Activated naive CD8-positive, alpha-beta T cell treated with anti-CD3 and anti-CD28 coated beads for 36 hours (primary cell): ENCODE results near the gene CADM1. TPM values are rescaled to one million over a fixed set of nuclear protein-coding genes. Genes with fewer than 3 reads are reported as not detected.
"Not testable (repeated sequence)": the region's sequence is repeated elsewhere in the genome, so short reads cannot be mapped to it uniquely, and the experiment has no call there.

ENCODE experiments used
- DNase-seq: peaks from one replicate; pipeline ENCODE4 v3.0.0; 2021
- H3K27ac Mint-ChIP-seq: one replicate; pipeline ENCODE4 v1.8.0; 2022; ENCODE audit warnings: mild to moderate bottlenecking, moderate library complexity, mixed read lengths
- H3K27me3 Mint-ChIP-seq: one replicate; pipeline ENCODE4 v1.8.0; 2022; ENCODE audit warnings: mild to moderate bottlenecking, mixed read lengths
- H3K36me3 Mint-ChIP-seq: one replicate; pipeline ENCODE4 v1.8.0; 2021; ENCODE audit warnings: mild to moderate bottlenecking, mixed read lengths
- H3K4me1 Mint-ChIP-seq: one replicate; pipeline ENCODE4 v1.8.0; 2021; ENCODE audit warnings: mixed read lengths
- H3K4me3 Mint-ChIP-seq: one replicate; pipeline ENCODE4 v1.8.0; 2022; ENCODE audit warnings: mild to moderate bottlenecking, moderate library complexity, mixed read lengths
- H3K9me3 Mint-ChIP-seq: one replicate; pipeline ENCODE4 v1.8.0; 2022; ENCODE audit warnings: mixed read lengths
- total RNA-seq, 2 experiments: library from RNA; stranded (reverse); gene quantifications; one replicate each; pipeline ENCODE4 v1.2.3, GENCODE V29; 2021

CADM1 gene
- total RNA-seq, 2 experiments from 2014 or later = not detected

DNA sequence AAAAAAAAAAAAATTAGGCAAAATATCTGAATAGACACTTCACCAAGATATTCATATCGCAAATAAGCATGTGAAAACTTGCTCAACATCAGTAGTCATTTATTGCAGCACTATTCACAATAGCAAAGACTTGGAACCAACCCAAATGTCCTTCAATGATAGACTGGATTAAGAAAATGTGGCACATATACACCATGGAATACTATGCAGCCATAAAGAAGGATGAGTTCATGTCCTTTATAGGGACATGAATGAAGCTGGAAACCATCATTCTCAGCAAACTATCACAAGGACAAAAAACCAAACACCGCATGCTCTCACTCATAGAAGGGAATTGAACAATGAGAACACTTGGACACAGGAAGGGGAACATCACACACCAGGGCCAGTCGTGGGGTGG lies 29.9 kb downstream of the CADM1 start:
- not testable (repeated sequence) for H3K4me1 Mint-ChIP-seq, H3K36me3 Mint-ChIP-seq, H3K27me3 Mint-ChIP-seq, DNase-seq, H3K27ac Mint-ChIP-seq, H3K9me3 Mint-ChIP-seq, H3K4me3 Mint-ChIP-seq

GRCh38 chr11:115473167-115473566 lies 31.0 kb downstream of the CADM1 start:
- H3K4me1 Mint-ChIP-seq = no peaks in the 10 kb centered on the region
- no peaks in the 10 kb centered on the region for H3K36me3 Mint-ChIP-seq
- H3K27ac Mint-ChIP-seq = no peak overlapping the region
- H3K9me3 Mint-ChIP-seq = peaks cover 2% of the 10 kb centered on the region
- no peak overlapping the region for H3K4me3 Mint-ChIP-seq
- DNase-seq = no peak
- H3K27me3 Mint-ChIP-seq = peaks cover 7% of the 10 kb centered on the region

- Mint-ChIP-seq H3K9me3 (peaks cover 2% of the 10 kb centered on the region), H3K36me3 (no peaks in the 10 kb centered on the region), H3K27ac (no peak overlapping the region), H3K27me3 (peaks cover 7% of the 10 kb centered on the region), H3K4me3 (no peak overlapping the region), H3K4me1 (no peaks in the 10 kb centered on the region)
- DNase-seq = no peak
These were observed 32.8 kb downstream of the CADM1 start for GRCh38 chr11:115471367-115471766.

DNA sequence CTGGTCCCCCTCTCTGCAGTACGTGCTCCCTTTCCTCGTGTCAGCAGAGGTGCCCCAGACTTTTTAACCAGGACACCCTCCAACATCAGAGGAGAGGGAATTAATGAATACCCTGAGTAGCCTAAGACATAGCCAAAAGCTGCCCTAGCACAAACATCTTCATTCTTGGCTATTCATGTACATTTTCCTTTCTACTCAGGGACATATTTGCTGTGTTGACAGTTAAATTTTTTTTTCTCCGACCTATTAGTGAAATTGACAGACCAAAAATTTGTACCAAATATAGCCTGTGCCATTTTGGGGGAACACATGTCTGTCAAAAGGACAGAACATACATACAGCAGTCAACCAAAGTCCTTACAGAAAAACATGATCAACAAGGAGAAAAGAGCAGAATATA lies 33.3 kb downstream of the CADM1 start:
- no peak overlapping the region for H3K4me3 Mint-ChIP-seq
- H3K27me3 Mint-ChIP-seq = peaks cover 7% of the 10 kb centered on the region
- H3K9me3 Mint-ChIP-seq = peaks cover 2% of the 10 kb centered on the region
- H3K36me3 Mint-ChIP-seq = no peaks in the 10 kb centered on the region
- no peak for DNase-seq
- no peak overlapping the region for H3K27ac Mint-ChIP-seq
- no peaks in the 10 kb centered on the region for H3K4me1 Mint-ChIP-seq

DNA sequence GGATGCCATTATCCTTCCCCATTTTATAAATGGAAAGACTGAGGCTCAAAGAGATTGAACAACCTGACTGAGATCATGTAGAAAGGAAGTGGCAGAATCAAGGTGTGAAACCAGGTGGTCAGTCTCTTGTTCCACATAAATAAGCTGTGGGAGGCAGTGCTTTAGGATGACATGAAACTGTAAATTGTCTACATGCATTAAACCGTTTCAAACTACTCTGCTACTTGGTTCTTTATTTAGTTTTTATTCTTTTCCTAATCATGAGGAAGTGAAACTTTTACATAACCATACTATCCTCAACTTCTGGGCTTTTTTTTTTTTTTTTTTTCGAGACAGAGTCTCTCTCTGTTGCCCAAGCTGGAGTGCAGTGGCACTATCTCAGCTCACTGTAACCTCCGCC lies 34.9 kb downstream of the CADM1 start:
- peaks cover 7% of the 10 kb centered on the region for H3K27me3 Mint-ChIP-seq
- no peak overlapping the region for H3K27ac Mint-ChIP-seq
- no peak for DNase-seq
- H3K4me3 Mint-ChIP-seq = no peak overlapping the region
- H3K9me3 Mint-ChIP-seq = peaks cover 2% of the 10 kb centered on the region
- H3K36me3 Mint-ChIP-seq = no peaks in the 10 kb centered on the region
- no peaks in the 10 kb centered on the region for H3K4me1 Mint-ChIP-seq

- DNase-seq = no peak
- Mint-ChIP-seq H3K4me1 (no peaks in the 10 kb centered on the region), H3K36me3 (no peaks in the 10 kb centered on the region), H3K4me3 (no peak overlapping the region), H3K27ac (no peak overlapping the region), H3K27me3 (peaks cover 2% of the 10 kb centered on the region), H3K9me3 (no peaks in the 10 kb centered on the region)
These were observed 38.1 kb downstream of the CADM1 start for GRCh38 chr11:115466122-115466521.

GRCh38 chr11:115464269-115464668 lies 39.9 kb downstream of the CADM1 start:
- Mint-ChIP-seq H3K27ac (no peak overlapping the region), H3K9me3 (no peaks in the 10 kb centered on the region), H3K36me3 (no peaks in the 10 kb centered on the region), H3K27me3 (no peaks in the 10 kb centered on the region), H3K4me1 (no peaks in the 10 kb centered on the region), H3K4me3 (no peak overlapping the region)
- no peak for DNase-seq

DNA sequence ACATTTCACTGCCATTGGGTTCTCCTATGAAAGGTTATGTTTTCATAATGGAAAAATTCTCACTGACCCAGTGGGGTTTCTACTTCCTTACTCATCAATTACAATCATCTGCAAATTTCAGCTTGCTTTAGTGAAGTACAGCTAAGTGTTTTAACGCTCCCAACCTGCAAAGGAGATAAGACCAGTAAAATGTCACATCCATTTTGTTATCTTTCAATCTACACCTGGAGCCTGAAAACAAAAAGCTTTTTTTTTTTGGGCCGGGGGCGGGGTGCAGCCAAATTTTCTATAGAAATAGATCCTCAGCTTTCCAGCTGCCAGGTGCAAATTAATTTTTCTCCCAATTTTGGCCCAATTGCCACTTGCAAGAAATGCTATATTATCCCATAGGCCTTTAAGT lies 40.6 kb downstream of the CADM1 start:
- H3K4me3 Mint-ChIP-seq = no peak overlapping the region
- no peaks in the 10 kb centered on the region for H3K4me1 Mint-ChIP-seq
- H3K36me3 Mint-ChIP-seq = no peaks in the 10 kb centered on the region
- no peaks in the 10 kb centered on the region for H3K9me3 Mint-ChIP-seq
- H3K27ac Mint-ChIP-seq = no peak overlapping the region
- DNase-seq = no peak
- no peaks in the 10 kb centered on the region for H3K27me3 Mint-ChIP-seq

DNA sequence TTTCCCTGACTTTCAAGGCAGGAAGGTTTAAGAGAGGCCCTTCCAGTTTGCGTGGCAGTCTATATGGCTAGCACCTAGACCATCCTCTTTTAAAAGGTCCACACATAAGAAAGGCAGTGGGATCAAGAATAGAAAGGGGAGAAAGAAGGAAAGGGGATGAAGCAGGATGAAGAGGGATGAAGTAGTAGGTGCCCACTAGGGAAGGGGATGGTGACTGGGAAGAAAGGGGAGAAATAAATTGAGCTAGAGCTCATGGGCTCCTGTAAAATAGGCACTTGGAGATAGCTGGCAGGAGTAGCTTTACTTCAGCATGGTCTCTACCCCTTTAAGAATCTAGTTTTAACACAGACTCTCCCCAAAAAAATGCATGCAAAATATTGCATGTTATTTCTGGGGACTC lies 41.5 kb downstream of the CADM1 start:
- no peak for DNase-seq
- H3K9me3 Mint-ChIP-seq = no peaks in the 10 kb centered on the region
- H3K27me3 Mint-ChIP-seq = no peaks in the 10 kb centered on the region
- no peaks in the 10 kb centered on the region for H3K36me3 Mint-ChIP-seq
- no peaks in the 10 kb centered on the region for H3K4me1 Mint-ChIP-seq
- no peak overlapping the region for H3K27ac Mint-ChIP-seq
- H3K4me3 Mint-ChIP-seq = no peak overlapping the region

- Mint-ChIP-seq H3K36me3 (no peaks in the 10 kb centered on the region), H3K4me3 (no peak overlapping the region), H3K27me3 (no peaks in the 10 kb centered on the region), H3K9me3 (no peaks in the 10 kb centered on the region), H3K27ac (no peak overlapping the region), H3K4me1 (no peaks in the 10 kb centered on the region)
- DNase-seq = no peak
These were observed 42.1 kb downstream of the CADM1 start for GRCh38 chr11:115462004-115462541.

- H3K27me3 Mint-ChIP-seq = peaks cover 7% of the 10 kb centered on the region
- DNase-seq = no peak
- H3K4me1 Mint-ChIP-seq = no peaks in the 10 kb centered on the region
- no peaks in the 10 kb centered on the region for H3K9me3 Mint-ChIP-seq
- no peak overlapping the region for H3K27ac Mint-ChIP-seq
- H3K4me3 Mint-ChIP-seq = no peak overlapping the region
- H3K36me3 Mint-ChIP-seq = no peaks in the 10 kb centered on the region
These were observed 43.7 kb downstream of the CADM1 start for GRCh38 chr11:115460512-115460911.

- no peak for DNase-seq
- H3K4me1 Mint-ChIP-seq = no peaks in the 10 kb centered on the region
- H3K27ac Mint-ChIP-seq = no peak overlapping the region
- no peaks in the 10 kb centered on the region for H3K9me3 Mint-ChIP-seq
- peaks cover 7% of the 10 kb centered on the region for H3K27me3 Mint-ChIP-seq
- no peak overlapping the region for H3K4me3 Mint-ChIP-seq
- no peaks in the 10 kb centered on the region for H3K36me3 Mint-ChIP-seq
These were observed 44.7 kb downstream of the CADM1 start for GRCh38 chr11:115459563-115459962.

- no peaks in the 10 kb centered on the region for H3K9me3 Mint-ChIP-seq
- H3K27ac Mint-ChIP-seq = no peak overlapping the region
- no peaks in the 10 kb centered on the region for H3K4me1 Mint-ChIP-seq
- H3K4me3 Mint-ChIP-seq = no peak overlapping the region
- no peak for DNase-seq
- peaks cover 7% of the 10 kb centered on the region for H3K27me3 Mint-ChIP-seq
- H3K36me3 Mint-ChIP-seq = no peaks in the 10 kb centered on the region
These were observed 45.3 kb downstream of the CADM1 start for GRCh38 chr11:115458877-115459276.

DNA sequence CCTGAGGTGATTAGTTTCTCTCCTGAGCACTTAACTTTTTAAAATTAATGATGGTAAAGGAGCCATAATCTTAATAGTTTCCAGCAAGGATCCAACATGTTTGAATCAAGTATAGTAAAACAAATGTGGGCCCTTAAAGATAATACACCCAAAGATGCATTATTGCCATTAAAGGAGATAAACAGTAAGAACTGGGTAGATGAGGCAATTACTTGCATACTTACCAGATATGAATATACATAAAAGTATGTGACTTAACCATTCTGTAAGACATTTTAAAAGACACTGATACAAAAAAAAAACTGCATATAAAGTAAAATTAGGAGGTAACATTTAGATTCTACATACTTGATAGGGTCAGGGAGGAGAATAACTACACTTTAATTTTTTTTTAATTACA lies 48.2 kb downstream of the CADM1 start:
- peaks cover 11% of the 10 kb centered on the region for H3K27me3 Mint-ChIP-seq
- no peak overlapping the region for H3K27ac Mint-ChIP-seq
- no peak overlapping the region for H3K4me3 Mint-ChIP-seq
- DNase-seq = no peak
- no peaks in the 10 kb centered on the region for H3K9me3 Mint-ChIP-seq
- H3K4me1 Mint-ChIP-seq = no peaks in the 10 kb centered on the region
- no peaks in the 10 kb centered on the region for H3K36me3 Mint-ChIP-seq

DNA sequence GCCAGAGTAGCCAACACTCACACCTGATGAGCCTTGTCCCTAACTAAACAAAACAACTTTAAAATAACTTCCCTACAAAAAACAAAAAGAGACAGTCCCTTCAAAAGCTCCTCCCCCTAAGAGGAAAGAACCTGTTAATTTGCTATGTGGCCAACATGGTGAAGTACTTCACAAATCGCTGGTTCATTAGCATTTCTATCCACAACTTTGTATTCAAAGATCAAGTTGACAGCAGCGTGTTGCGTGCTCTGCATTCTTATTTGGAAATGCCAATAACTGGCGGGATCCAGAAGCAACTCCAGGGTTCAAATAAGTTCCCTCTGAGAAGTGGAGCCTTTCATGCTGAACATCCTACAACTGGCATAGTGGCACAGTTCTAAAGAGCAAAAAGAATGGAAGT lies 48.6 kb downstream of the CADM1 start:
- DNase-seq = no peak
- Mint-ChIP-seq H3K36me3 (no peaks in the 10 kb centered on the region), H3K27ac (no peak overlapping the region), H3K4me3 (no peak overlapping the region), H3K27me3 (peaks cover 11% of the 10 kb centered on the region), H3K4me1 (no peaks in the 10 kb centered on the region), H3K9me3 (no peaks in the 10 kb centered on the region)

GRCh38 chr11:115454525-115454924 lies 49.7 kb downstream of the CADM1 start:
- Mint-ChIP-seq H3K27me3 (peaks cover 11% of the 10 kb centered on the region), H3K9me3 (peaks cover 5% of the 10 kb centered on the region), H3K27ac (no peak overlapping the region), H3K4me1 (no peaks in the 10 kb centered on the region), H3K36me3 (no peaks in the 10 kb centered on the region), H3K4me3 (no peak overlapping the region)
- no peak for DNase-seq
